GM23338 (cell line): ENCODE data around the gene BCKDHA. TPM values are rescaled to one million over a fixed set of nuclear protein-coding genes. Genes with fewer than 3 reads are reported as not detected.

Source experiments
- ATAC-seq: fragments of 200-7000 bp; cut with Tn5 transposase; 3 replicates; pipeline ENCODE4 v1.9.1; 2020
- DNase-seq: peaks from one replicate; pipeline ENCODE4 v3.0.0-alpha.2; 2015; ENCODE audit warnings: low spot score
- H2AFZ ChIP-seq: fragments of 200-600 bp; sonication (generic); 2 replicates; pipeline ENCODE4 v1.8.0; 2016; ENCODE audit warnings: antibody characterized with exemption, mild to moderate bottlenecking, moderate library complexity
- H3F3A ChIP-seq: fragments of 200-600 bp; sonication (generic); replicated peaks from 2 replicates; pipeline ENCODE4 v1.8.0; 2017; ENCODE audit warnings: antibody characterized with exemption, mixed run types, low read depth
- H3K27ac ChIP-seq: fragments of 200-600 bp; sonication (generic); 2 replicates; pipeline ENCODE4 v1.6.1; 2016; ENCODE audit warnings: low read depth
- H3K27me3 ChIP-seq: fragments of 200-600 bp; sonication (generic); 2 replicates; pipeline ENCODE4 v1.8.0; 2016; ENCODE audit warnings: mild to moderate bottlenecking, mixed run types, moderate library complexity; ENCODE audit not compliant: insufficient read depth
- H3K36me3 ChIP-seq: fragments of 200-600 bp; sonication (generic); 2 replicates; pipeline ENCODE4 v1.8.0; 2016; ENCODE audit warnings: mild to moderate bottlenecking; ENCODE audit not compliant: insufficient read depth
- H3K4me1 ChIP-seq: fragments of 200-600 bp; sonication (generic); 2 replicates; pipeline ENCODE4 v1.8.0; 2016; ENCODE audit warnings: mild to moderate bottlenecking, moderate library complexity; ENCODE audit not compliant: insufficient read depth
- H3K4me2 ChIP-seq: fragments of 200-600 bp; sonication (generic); 2 replicates; pipeline ENCODE4 v1.7.1; 2017; ENCODE audit warnings: mixed run types
- H3K4me3 ChIP-seq: fragments of 200-600 bp; sonication (generic); 2 replicates; pipeline ENCODE4 v1.6.1; 2016; ENCODE audit warnings: mixed run types
- H3K79me2 ChIP-seq: fragments of 200-600 bp; sonication (generic); replicated peaks from 2 replicates; pipeline ENCODE4 v1.8.0; 2017; ENCODE audit warnings: mild to moderate bottlenecking; ENCODE audit not compliant: insufficient read depth
- H3K9me2 ChIP-seq: fragments of 200-600 bp; sonication (generic); 2 replicates; pipeline ENCODE4 v1.8.0; 2017; ENCODE audit not compliant: insufficient read depth
- H4K20me1 ChIP-seq: fragments of 200-600 bp; sonication (generic); replicated peaks from 2 replicates; pipeline ENCODE4 v1.8.0; 2017; ENCODE audit warnings: mild to moderate bottlenecking; ENCODE audit not compliant: insufficient read depth
- H3K27ac Mint-ChIP-seq: 2 replicates; pipeline ENCODE4 v1.8.0; 2020; ENCODE audit warnings: inconsistent platforms, mild to moderate bottlenecking, moderate library complexity, mixed read lengths
- H3K27me3 Mint-ChIP-seq: 3 replicates; pipeline ENCODE4 v1.8.0; 2022; ENCODE audit warnings: low read depth, mild to moderate bottlenecking, moderate library complexity, mixed read lengths, inconsistent platforms; ENCODE audit not compliant: insufficient read depth, poor library complexity
- H3K36me3 Mint-ChIP-seq: 3 replicates; pipeline ENCODE4 v1.8.0; 2021; ENCODE audit warnings: low read depth, mild to moderate bottlenecking, inconsistent platforms, moderate library complexity, mixed read lengths
- H3K4me1 Mint-ChIP-seq: 3 replicates; pipeline ENCODE4 v1.8.0; 2020; ENCODE audit warnings: mild to moderate bottlenecking, inconsistent platforms, mixed read lengths
- H3K4me3 Mint-ChIP-seq: 3 replicates; pipeline ENCODE4 v1.8.0; 2021; ENCODE audit warnings: moderate library complexity, mild to moderate bottlenecking, inconsistent platforms, mixed read lengths
- H3K9me3 Mint-ChIP-seq: 3 replicates; pipeline ENCODE4 v1.8.0; 2020; ENCODE audit warnings: moderate library complexity, mild to moderate bottlenecking, inconsistent platforms, mixed read lengths
- CREB1 ChIP-seq: fragments of 250-450 bp; sonication (Bioruptor Pico); IDR thresholded peaks from 2 replicates; pipeline ENCODE4 v1.5.0; 2020; ENCODE audit warnings: low read depth, mild to moderate bottlenecking, moderate library complexity
- EZH2 ChIP-seq: fragments of 200-600 bp; sonication (generic); IDR thresholded peaks from one replicate; pipeline ENCODE4 v1.8.0; 2017; ENCODE audit warnings: antibody characterized with exemption, mild to moderate bottlenecking, low read depth; ENCODE audit not compliant: unreplicated experiment
- EZH2phosphoT487 ChIP-seq: fragments of 200-600 bp; sonication (generic); IDR thresholded peaks from one replicate; pipeline ENCODE4 v1.8.1; 2018; ENCODE audit warnings: antibody characterized with exemption; ENCODE audit not compliant: unreplicated experiment
- JUNB ChIP-seq: IDR thresholded peaks from one replicate; pipeline ENCODE4 v1.6.1; 2016; ENCODE audit warnings: antibody characterized with exemption; ENCODE audit not compliant: unreplicated experiment
- NANOG ChIP-seq: IDR thresholded peaks from 2 replicates; pipeline ENCODE4 v1.6.1; 2016; ENCODE audit warnings: antibody characterized with exemption, borderline replicate concordance
- POLR2AphosphoS5 ChIP-seq: IDR thresholded peaks from 2 replicates; pipeline ENCODE4 v1.6.1; 2016; ENCODE audit warnings: antibody characterized with exemption, low read depth
- STAT1 ChIP-seq: IDR thresholded peaks from one replicate; pipeline ENCODE4 v1.6.1; 2016; ENCODE audit warnings: antibody characterized with exemption; ENCODE audit not compliant: unreplicated experiment
- ZNF114 ChIP-seq: fragments of 250-450 bp; sonication (Bioruptor Pico); IDR thresholded peaks from 2 replicates; pipeline ENCODE4 v1.5.0; 2020; ENCODE audit warnings: mild to moderate bottlenecking, moderate library complexity
- ZNF331 ChIP-seq: fragments of 250-450 bp; sonication (Bioruptor Pico); IDR thresholded peaks from 2 replicates; pipeline ENCODE4 v1.5.0; 2020; ENCODE audit warnings: low read depth, mild to moderate bottlenecking, moderate library complexity
- polyA plus RNA-seq: library from polyadenylated mRNA; unstranded; fragments of >200 nt; fragmentation: Nextera tagmentation; extraction: Ambion mirVana; gene quantifications from 2 replicates; pipeline ENCODE4 v1.2.1, GENCODE V29; 2016
- total RNA-seq: library from RNA; depleted of rRNA; stranded (reverse); fragments of >200 nt; shearing (Covaris generic); gene quantifications from 2 replicates; pipeline ENCODE4 v1.2.3, GENCODE V29; 2014
- TF ChIP-seq, protein P1 (sequence below): IDR thresholded peaks from 2 replicates; pipeline ENCODE4 v1.6.1; 2016; ENCODE audit warnings: antibody characterized with exemption
- TF ChIP-seq, protein P2 (sequence below): IDR thresholded peaks from one replicate; pipeline ENCODE4 v1.6.1; 2018; ENCODE audit warnings: antibody characterized with exemption; ENCODE audit not compliant: unreplicated experiment
- TF ChIP-seq, protein P3 (sequence below), 2 experiments: fragments of 200-600 bp in 1 of 2; sonication (generic) in 1 of 2; conservative IDR thresholded peaks; 2 replicates each; pipeline versions ENCODE4 v1.5.1 to v1.6.1; 2016 to 2017; ENCODE audit warnings: antibody characterized with exemption in 2 of 2, low read depth in 2 of 2, mild to moderate bottlenecking in 2 of 2, moderate library complexity in 1 of 2

Gene BCKDHA
- total and polyA plus RNA-seq, 2 experiments from 2014 or later: 15.0 to 42.4 TPM

DNA sequence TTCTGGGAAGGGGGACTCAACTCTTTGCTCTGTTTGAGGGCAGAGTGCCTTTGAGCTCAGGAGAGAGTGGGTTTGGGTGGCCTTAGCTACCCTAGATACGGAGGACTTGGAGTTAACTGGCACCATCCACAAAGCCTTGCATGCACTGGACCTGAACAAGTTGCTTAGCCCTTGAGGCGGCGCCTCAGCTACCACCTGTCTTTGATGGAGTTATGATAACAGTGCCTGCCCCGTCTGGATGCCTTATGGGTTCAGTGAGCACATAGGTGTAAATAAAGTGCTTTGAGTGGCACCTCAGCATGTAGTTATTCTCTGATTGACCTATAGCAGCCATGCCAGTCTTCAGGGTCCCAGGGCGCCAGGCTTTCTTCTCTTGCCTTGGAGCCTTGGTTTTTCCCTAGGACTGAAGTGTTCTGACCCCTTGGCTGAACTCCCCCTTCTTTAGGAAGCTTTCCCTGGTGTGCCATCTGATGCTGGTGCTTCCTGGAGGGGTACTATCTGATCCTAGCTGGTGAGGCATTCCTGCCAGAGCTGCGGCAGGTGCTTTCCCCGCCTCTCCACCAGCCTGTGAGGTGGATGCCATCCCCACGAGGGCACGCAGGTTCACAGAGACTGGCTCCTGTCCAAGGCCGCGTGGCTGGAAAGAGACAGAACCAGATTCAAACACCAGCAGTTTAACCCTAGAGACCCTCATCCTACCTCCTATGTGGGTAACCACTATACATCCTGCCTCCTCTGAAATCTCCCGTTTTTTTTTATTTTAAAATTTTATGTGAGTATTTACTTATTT, 5.8 kb downstream of the BCKDHA start:
- no peak for ATAC-seq
- peaks cover 7% of the 10 kb centered on the region; the same call in 1 of the 2 replicates for H3F3A ChIP-seq
- peaks cover 3% of the 10 kb centered on the region for H4K20me1 ChIP-seq
- H3K4me1 ChIP-seq: 0 out of 2 replicates have a peak, but pooled peaks cover 2% of the 10 kb centered on the region
- peaks cover 3% of the 10 kb centered on the region; the same call in 2 of the 3 replicates for H3K36me3 Mint-ChIP-seq
- H3K4me3 Mint-ChIP-seq: no peak overlapping the region
- no peak for DNase-seq
- peaks cover 11% of the 10 kb centered on the region for H3K79me2 ChIP-seq
- H3K4me1 Mint-ChIP-seq: peaks cover 15% of the 10 kb centered on the region
- H3K9me2 ChIP-seq: no peaks in the 10 kb centered on the region
- no peaks in the 10 kb centered on the region for H3K27me3 ChIP-seq
- no peak overlapping the region for H3K27ac ChIP-seq
- no peaks in the 10 kb centered on the region for H3K36me3 ChIP-seq
- H3K4me2 ChIP-seq: no peak overlapping the region
- no peak overlapping the region for H3K4me3 ChIP-seq
- no peak overlapping the region for H2AFZ ChIP-seq
- peaks cover 2% of the 10 kb centered on the region for H3K27me3 Mint-ChIP-seq
- TF ChIP-seq, protein P1, sequence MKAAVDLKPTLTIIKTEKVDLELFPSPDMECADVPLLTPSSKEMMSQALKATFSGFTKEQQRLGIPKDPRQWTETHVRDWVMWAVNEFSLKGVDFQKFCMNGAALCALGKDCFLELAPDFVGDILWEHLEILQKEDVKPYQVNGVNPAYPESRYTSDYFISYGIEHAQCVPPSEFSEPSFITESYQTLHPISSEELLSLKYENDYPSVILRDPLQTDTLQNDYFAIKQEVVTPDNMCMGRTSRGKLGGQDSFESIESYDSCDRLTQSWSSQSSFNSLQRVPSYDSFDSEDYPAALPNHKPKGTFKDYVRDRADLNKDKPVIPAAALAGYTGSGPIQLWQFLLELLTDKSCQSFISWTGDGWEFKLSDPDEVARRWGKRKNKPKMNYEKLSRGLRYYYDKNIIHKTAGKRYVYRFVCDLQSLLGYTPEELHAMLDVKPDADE: no peak
- no peak overlapping the region for H3K27ac Mint-ChIP-seq
- no peaks in the 10 kb centered on the region for H3K9me3 Mint-ChIP-seq

DNA sequence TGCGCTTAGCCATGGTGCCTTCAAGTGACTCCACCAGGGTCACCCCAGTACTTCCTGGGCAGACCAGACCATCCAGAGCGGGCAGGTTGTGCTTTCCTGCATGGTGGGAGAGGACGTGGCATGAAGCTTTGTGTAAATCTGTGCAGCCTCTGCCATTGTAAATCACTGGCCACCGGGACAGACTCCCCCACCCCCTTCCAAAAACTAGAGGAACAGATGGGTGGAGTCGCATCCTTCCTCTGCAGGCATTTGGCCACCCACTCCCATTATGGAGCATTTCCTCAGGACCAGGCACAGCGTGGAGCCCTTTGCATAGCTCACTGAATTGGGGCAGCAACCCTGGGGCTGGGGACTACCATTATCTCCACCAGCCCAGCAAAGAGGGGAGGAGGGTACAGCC, 8.2 kb downstream of the BCKDHA start:
- H3K36me3 ChIP-seq: no peaks in the 10 kb centered on the region
- no peaks in the 10 kb centered on the region; the same call in 1 of the 2 replicates for H4K20me1 ChIP-seq
- H3K9me2 ChIP-seq: no peaks in the 10 kb centered on the region
- no peaks in the 10 kb centered on the region for H3K27me3 ChIP-seq
- ATAC-seq (no peak), DNase-seq (no peak)
- H3K27ac ChIP-seq: no peak overlapping the region
- Mint-ChIP-seq H3K27me3 (peaks cover 2% of the 10 kb centered on the region), H3K4me3 (no peak overlapping the region), H3K9me3 (no peaks in the 10 kb centered on the region), H3K4me1 (peaks cover 8% of the 10 kb centered on the region), H3K36me3 (peaks cover 3% of the 10 kb centered on the region; the same call in 2 of the 3 replicates), H3K27ac (no peak overlapping the region)
- no peaks in the 10 kb centered on the region for H3K4me1 ChIP-seq
- no peaks in the 10 kb centered on the region for H3K79me2 ChIP-seq
- H3F3A ChIP-seq: peaks cover 7% of the 10 kb centered on the region; the same call in 1 of the 2 replicates
- H2AFZ ChIP-seq: no peak overlapping the region
- H3K4me2 ChIP-seq: no peak overlapping the region
- TF ChIP-seq STAT1: no peak
- no peak overlapping the region for H3K4me3 ChIP-seq

DNA sequence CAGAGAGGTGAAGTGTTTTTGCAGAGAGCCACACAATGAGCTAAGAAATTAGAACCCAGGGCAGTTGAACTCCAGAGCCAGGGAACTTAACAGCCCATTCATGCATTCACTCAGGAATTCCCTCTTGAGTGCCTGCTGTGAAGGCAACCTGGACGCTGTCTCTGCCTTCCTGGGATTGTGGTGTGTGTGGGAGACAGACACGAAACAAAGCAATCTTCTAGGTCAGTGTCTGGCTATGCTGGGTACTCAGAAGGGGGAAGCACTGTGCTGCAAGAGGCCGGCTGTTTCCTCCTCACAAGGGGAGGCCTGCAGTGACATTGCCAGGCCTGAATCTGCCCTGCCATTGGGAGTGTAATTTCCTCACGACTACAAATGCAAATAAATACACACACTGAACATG, 9.7 kb downstream of the BCKDHA start:
- H3K4me3 ChIP-seq: no peak overlapping the region
- Mint-ChIP-seq H3K36me3 (no peaks in the 10 kb centered on the region), H3K4me1 (peaks cover 8% of the 10 kb centered on the region), H3K4me3 (no peak overlapping the region), H3K9me3 (no peaks in the 10 kb centered on the region), H3K27me3 (peaks cover 4% of the 10 kb centered on the region), H3K27ac (peak overlapping the region; percentile 4; the same call in 1 of the 2 replicates)
- H3F3A ChIP-seq: peaks cover 7% of the 10 kb centered on the region; the same call in 1 of the 2 replicates
- H3K27me3 ChIP-seq: no peaks in the 10 kb centered on the region
- peak; percentile 56 for ATAC-seq
- no peaks in the 10 kb centered on the region for H3K4me1 ChIP-seq
- no peaks in the 10 kb centered on the region for H3K9me2 ChIP-seq
- peak overlapping the region; percentile 67 for H3K27ac ChIP-seq
- H3K4me2 ChIP-seq: no peak overlapping the region
- no peaks in the 10 kb centered on the region; the same call in 1 of the 2 replicates for H4K20me1 ChIP-seq
- no peaks in the 10 kb centered on the region for H3K79me2 ChIP-seq
- no peak overlapping the region for H2AFZ ChIP-seq
- peak; percentile 53 for DNase-seq
- no peaks in the 10 kb centered on the region for H3K36me3 ChIP-seq
- TF ChIP-seq ZNF114 (CRISPR knock-in tag) (no peak), EZH2 (no peak), JUNB (no peak), STAT1 (no peak), CREB1 (CRISPR knock-in tag) (no peak), EZH2phosphoT487 (no peak), POLR2AphosphoS5 (no peak), NANOG (no peak), ZNF331 (no peak)
- TF ChIP-seq, protein P2, sequence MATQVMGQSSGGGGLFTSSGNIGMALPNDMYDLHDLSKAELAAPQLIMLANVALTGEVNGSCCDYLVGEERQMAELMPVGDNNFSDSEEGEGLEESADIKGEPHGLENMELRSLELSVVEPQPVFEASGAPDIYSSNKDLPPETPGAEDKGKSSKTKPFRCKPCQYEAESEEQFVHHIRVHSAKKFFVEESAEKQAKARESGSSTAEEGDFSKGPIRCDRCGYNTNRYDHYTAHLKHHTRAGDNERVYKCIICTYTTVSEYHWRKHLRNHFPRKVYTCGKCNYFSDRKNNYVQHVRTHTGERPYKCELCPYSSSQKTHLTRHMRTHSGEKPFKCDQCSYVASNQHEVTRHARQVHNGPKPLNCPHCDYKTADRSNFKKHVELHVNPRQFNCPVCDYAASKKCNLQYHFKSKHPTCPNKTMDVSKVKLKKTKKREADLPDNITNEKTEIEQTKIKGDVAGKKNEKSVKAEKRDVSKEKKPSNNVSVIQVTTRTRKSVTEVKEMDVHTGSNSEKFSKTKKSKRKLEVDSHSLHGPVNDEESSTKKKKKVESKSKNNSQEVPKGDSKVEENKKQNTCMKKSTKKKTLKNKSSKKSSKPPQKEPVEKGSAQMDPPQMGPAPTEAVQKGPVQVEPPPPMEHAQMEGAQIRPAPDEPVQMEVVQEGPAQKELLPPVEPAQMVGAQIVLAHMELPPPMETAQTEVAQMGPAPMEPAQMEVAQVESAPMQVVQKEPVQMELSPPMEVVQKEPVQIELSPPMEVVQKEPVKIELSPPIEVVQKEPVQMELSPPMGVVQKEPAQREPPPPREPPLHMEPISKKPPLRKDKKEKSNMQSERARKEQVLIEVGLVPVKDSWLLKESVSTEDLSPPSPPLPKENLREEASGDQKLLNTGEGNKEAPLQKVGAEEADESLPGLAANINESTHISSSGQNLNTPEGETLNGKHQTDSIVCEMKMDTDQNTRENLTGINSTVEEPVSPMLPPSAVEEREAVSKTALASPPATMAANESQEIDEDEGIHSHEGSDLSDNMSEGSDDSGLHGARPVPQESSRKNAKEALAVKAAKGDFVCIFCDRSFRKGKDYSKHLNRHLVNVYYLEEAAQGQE: no peak
- TF ChIP-seq, protein P3, sequence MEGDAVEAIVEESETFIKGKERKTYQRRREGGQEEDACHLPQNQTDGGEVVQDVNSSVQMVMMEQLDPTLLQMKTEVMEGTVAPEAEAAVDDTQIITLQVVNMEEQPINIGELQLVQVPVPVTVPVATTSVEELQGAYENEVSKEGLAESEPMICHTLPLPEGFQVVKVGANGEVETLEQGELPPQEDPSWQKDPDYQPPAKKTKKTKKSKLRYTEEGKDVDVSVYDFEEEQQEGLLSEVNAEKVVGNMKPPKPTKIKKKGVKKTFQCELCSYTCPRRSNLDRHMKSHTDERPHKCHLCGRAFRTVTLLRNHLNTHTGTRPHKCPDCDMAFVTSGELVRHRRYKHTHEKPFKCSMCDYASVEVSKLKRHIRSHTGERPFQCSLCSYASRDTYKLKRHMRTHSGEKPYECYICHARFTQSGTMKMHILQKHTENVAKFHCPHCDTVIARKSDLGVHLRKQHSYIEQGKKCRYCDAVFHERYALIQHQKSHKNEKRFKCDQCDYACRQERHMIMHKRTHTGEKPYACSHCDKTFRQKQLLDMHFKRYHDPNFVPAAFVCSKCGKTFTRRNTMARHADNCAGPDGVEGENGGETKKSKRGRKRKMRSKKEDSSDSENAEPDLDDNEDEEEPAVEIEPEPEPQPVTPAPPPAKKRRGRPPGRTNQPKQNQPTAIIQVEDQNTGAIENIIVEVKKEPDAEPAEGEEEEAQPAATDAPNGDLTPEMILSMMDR (conservative IDR thresholded peaks at IDR 0.05; ENCODE audit: low read depth in 2 of 2): no peak
